IMR-90 (cell line): ENCODE data around the gene IFNG-AS1. TPM values are rescaled to one million over a fixed set of nuclear protein-coding genes. Genes with fewer than 3 reads are reported as not detected.

Source experiments
- ATAC-seq: fragments of 200-7000 bp; cut with Tn5 transposase; 2 replicates; pipeline ENCODE4 v1.9.1; 2020; ENCODE audit warnings: low read depth, mild to moderate bottlenecking, moderate library complexity
- BruUV-seq: library from RNA; stranded (reverse); fragments of 400-500 nt; replicated peaks from 2 replicates; lab custom pipeline; 2021; lab: Mats Ljungman, UMichigan
- CTCF ChIA-PET: fragments of 300-600 bp; formaldehyde crosslinking; extraction: SDS; loops from one replicate; lab custom pipeline; 2021; ENCODE audit warnings: antibody characterized with exemption; lab: Yijun Ruan, JAX
- POLR2A ChIA-PET: fragments of 300-600 bp; sonication (Branson Sonifier 250); formaldehyde crosslinking; loops from one replicate; lab custom pipeline; 2022; ENCODE audit warnings: antibody characterized with exemption; ENCODE audit not compliant: unreplicated experiment; lab: Charles Lee
- DNase-seq: peaks from one replicate; pipeline ENCODE4 v3.0.0; 2013
- H2AFZ ChIP-seq: replicated peaks from 2 replicates; pipeline ENCODE3; 2013; ENCODE audit warnings: low read length, mild to moderate bottlenecking; ENCODE audit not compliant: poor library complexity
- H2AK5ac ChIP-seq: 2 replicates; pipeline ENCODE4 v1.6.1; 2013; ENCODE audit warnings: low read depth, low read length, inconsistent platforms
- H2AK9ac ChIP-seq: replicated peaks from 2 replicates; pipeline ENCODE3; 2013; ENCODE audit warnings: mild to moderate bottlenecking, low read depth, low read length, moderate library complexity; ENCODE audit not compliant: poor library complexity
- H2BK120ac ChIP-seq: 2 replicates; pipeline ENCODE4 v1.6.1; 2013; ENCODE audit warnings: low read depth, low read length, inconsistent platforms
- H2BK15ac ChIP-seq: 3 replicates; pipeline ENCODE4 v1.6.1; 2013; ENCODE audit warnings: low read depth, low read length, inconsistent platforms
- H2BK20ac ChIP-seq: 2 replicates; pipeline ENCODE4 v1.6.1; 2013; ENCODE audit warnings: low read depth, mild to moderate bottlenecking, inconsistent platforms, low read length, moderate library complexity
- H2BK5ac ChIP-seq: 2 replicates; pipeline ENCODE4 v1.6.1; 2013; ENCODE audit warnings: mild to moderate bottlenecking, low read depth, low read length, inconsistent platforms; ENCODE audit not compliant: poor library complexity, severe bottlenecking
- H3K14ac ChIP-seq: replicated peaks from 2 replicates; pipeline ENCODE4 v1.6.1; 2013; ENCODE audit warnings: low read depth, low read length, inconsistent platforms
- H3K18ac ChIP-seq: 2 replicates; pipeline ENCODE4 v1.6.1; 2013; ENCODE audit warnings: low read depth, low read length, control low read depth
- H3K23ac ChIP-seq: 2 replicates; pipeline ENCODE4 v1.6.1; 2013; ENCODE audit warnings: low read depth, low read length, inconsistent platforms
- H3K27ac ChIP-seq: 2 replicates; pipeline ENCODE4 v1.5.1; 2013; ENCODE audit warnings: mild to moderate bottlenecking, control low read depth, low read length; ENCODE audit not compliant: insufficient read depth
- H3K27me3 ChIP-seq: 2 replicates; pipeline ENCODE4 v1.6.1; 2013; ENCODE audit warnings: low read length; ENCODE audit not compliant: control insufficient read depth, insufficient read depth
- H3K36me3 ChIP-seq: 2 replicates; pipeline ENCODE4 v1.6.1; 2013; ENCODE audit warnings: low read length, mixed read lengths; ENCODE audit not compliant: control insufficient read depth, insufficient read depth
- H3K4ac ChIP-seq: 2 replicates; pipeline ENCODE4 v1.6.1; 2013; ENCODE audit warnings: low read depth, low read length, inconsistent platforms
- H3K4me1 ChIP-seq: 2 replicates; pipeline ENCODE4 v1.6.1; 2013; ENCODE audit warnings: low read length, mixed read lengths; ENCODE audit not compliant: control insufficient read depth, insufficient read depth
- H3K4me2 ChIP-seq: 2 replicates; pipeline ENCODE4 v1.6.1; 2013; ENCODE audit warnings: low read depth, mild to moderate bottlenecking, control low read depth, low read length, moderate library complexity
- H3K4me3 ChIP-seq: 2 replicates; pipeline ENCODE4 v1.5.1; 2013; ENCODE audit warnings: low read depth, mild to moderate bottlenecking, control low read depth, low read length, moderate library complexity; ENCODE audit not compliant: insufficient read depth
- H3K56ac ChIP-seq: 2 replicates; pipeline ENCODE4 v1.6.1; 2013; ENCODE audit warnings: low read length, inconsistent platforms; ENCODE audit not compliant: insufficient read depth; ENCODE audit errors: extremely low read depth
- H3K79me1 ChIP-seq, 2 experiments: 2 replicates each; pipeline ENCODE4 v1.6.1; 2013; ENCODE audit warnings: low read length in 2 of 2, inconsistent platforms in 1 of 2, low read depth in 1 of 2
- H3K9ac ChIP-seq: 2 replicates; pipeline ENCODE4 v1.6.1; 2013; ENCODE audit warnings: low read depth, low read length, control low read depth
- H3K9me1 ChIP-seq: 2 replicates; pipeline ENCODE4 v1.6.1; 2013; ENCODE audit warnings: low read length, inconsistent platforms; ENCODE audit not compliant: insufficient read depth
- H3K9me3 ChIP-seq: 2 replicates; pipeline ENCODE4 v1.6.1; 2013; ENCODE audit warnings: low read length; ENCODE audit not compliant: control insufficient read depth, insufficient read depth
- H4K20me1 ChIP-seq: 2 replicates; pipeline ENCODE4 v1.6.1; 2013; ENCODE audit warnings: low read length, inconsistent platforms; ENCODE audit not compliant: insufficient read depth
- H4K5ac ChIP-seq: 2 replicates; pipeline ENCODE4 v1.6.1; 2013; ENCODE audit warnings: mild to moderate bottlenecking, low read depth, low read length, control low read depth
- H4K8ac ChIP-seq, 2 experiments: 2 replicates each; pipeline ENCODE4 v1.6.1; 2013; ENCODE audit warnings: low read depth in 2 of 2, low read length in 2 of 2, control low read depth in 1 of 2, inconsistent platforms in 1 of 2
- H4K91ac ChIP-seq: 2 replicates; pipeline ENCODE4 v1.6.1; 2013; ENCODE audit warnings: low read depth, low read length, inconsistent platforms; ENCODE audit not compliant: insufficient read depth
- WGBS, 2 experiments: methylation state at CpG; one replicate each; pipeline versions ENCODE4 v1.1.5 to v1.1.7; 2013; ENCODE audit warnings: missing lambda C conversion rate in 2 of 2; ENCODE audit not compliant: insufficient read length in 1 of 2; ENCODE audit errors: extremely low coverage in 2 of 2; 5-methylcytosine and 5-hydroxymethylcytosine counted together
- dilution Hi-C: fragments of 300-500 bp; cut with HindIII; formaldehyde crosslinking; loops from one replicate; pipeline ENCODE4 v1.14.3; 2018; ENCODE audit warnings: low sequenced_read_pairs; ENCODE audit not compliant: unreplicated experiment
- in situ Hi-C: fragments of 300-500 bp; cut with MboI; formaldehyde crosslinking; loops from 3 replicates; pipeline ENCODE4 v1.14.3; 2019; ENCODE audit warnings: low sequenced_read_pairs, inconsistent platforms, mixed read lengths
- intact Hi-C: fragments of 100-400 bp; cut with micrococcal nuclease; formaldehyde crosslinking; loops from 2 replicates; pipeline ENCODE4 v1.10.0; 2022
- polyA plus RNA-seq, 3 experiments: library from polyadenylated mRNA; depleted of rRNA; stranded (reverse); fragments of >200 nt; gene quantifications; 2 replicates each; pipeline ENCODE4 v1.2.3, GENCODE V29; 2012; ENCODE audit warnings: low replicate concordance in 1 of 3
- total RNA-seq: library from RNA; depleted of rRNA; stranded (reverse); fragments of >200 nt; gene quantifications from 2 replicates; pipeline ENCODE4 v1.2.3, GENCODE V29; 2012
- TF ChIP-seq, protein P1 (sequence below): conservative IDR thresholded peaks from 2 replicates; pipeline ENCODE4 v1.5.1; 2012; ENCODE audit warnings: mild to moderate bottlenecking, low read depth, low read length, improper control_type of control experiment

Gene IFNG-AS1
- total and polyA plus RNA-seq, 2 of the 4 experiments (the other 2 are of a cell fraction): not detected

DNA sequence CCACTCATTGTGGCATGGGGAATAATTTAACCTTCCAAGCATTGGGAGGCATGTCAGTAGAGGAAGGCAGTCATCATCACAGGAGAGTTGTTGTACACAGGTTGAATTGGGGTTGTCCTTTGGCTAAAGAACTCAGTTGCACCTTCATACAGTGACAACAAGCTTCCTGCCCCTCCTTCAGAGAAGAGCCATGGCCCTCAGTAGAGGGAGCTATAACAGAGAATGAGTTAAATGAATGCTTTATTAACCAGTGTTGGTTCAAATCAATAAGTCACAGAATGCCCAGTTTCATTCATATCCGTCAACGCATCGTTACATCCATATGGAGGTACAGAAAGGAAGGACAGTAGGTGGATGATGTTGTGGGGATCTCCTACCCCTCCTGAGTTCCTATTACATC lies 4.8 kb downstream of the IFNG-AS1 start:
- dilution Hi-C loops: no loop called here

More for the DNA sequence above, 4.8 kb downstream of the IFNG-AS1 start:
- no peaks in the 10 kb centered on the region for H4K20me1 ChIP-seq
- TF ChIP-seq, protein P1, sequence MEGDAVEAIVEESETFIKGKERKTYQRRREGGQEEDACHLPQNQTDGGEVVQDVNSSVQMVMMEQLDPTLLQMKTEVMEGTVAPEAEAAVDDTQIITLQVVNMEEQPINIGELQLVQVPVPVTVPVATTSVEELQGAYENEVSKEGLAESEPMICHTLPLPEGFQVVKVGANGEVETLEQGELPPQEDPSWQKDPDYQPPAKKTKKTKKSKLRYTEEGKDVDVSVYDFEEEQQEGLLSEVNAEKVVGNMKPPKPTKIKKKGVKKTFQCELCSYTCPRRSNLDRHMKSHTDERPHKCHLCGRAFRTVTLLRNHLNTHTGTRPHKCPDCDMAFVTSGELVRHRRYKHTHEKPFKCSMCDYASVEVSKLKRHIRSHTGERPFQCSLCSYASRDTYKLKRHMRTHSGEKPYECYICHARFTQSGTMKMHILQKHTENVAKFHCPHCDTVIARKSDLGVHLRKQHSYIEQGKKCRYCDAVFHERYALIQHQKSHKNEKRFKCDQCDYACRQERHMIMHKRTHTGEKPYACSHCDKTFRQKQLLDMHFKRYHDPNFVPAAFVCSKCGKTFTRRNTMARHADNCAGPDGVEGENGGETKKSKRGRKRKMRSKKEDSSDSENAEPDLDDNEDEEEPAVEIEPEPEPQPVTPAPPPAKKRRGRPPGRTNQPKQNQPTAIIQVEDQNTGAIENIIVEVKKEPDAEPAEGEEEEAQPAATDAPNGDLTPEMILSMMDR: no peak
- H3K9me3 ChIP-seq: no peaks in the 10 kb centered on the region
- no peak overlapping the region for H3K9ac ChIP-seq
- H2BK120ac ChIP-seq: no peak overlapping the region
- H4K8ac ChIP-seq: no peak overlapping the region
- CTCF ChIA-PET: no interaction called here
- H3K27ac ChIP-seq: no peak overlapping the region
- no peaks in the 10 kb centered on the region for H3K9me1 ChIP-seq
- BruUV-seq: no TSS peak
- H3K23ac ChIP-seq: no peak overlapping the region
- in situ Hi-C loops: no loop called here
- no peak overlapping the region for H3K4me3 ChIP-seq
- intact Hi-C loops: no loop called here
- no peak overlapping the region for H3K18ac ChIP-seq
- H3K14ac ChIP-seq: no peak overlapping the region
- H3K4me2 ChIP-seq: no peak overlapping the region
- ATAC-seq (no peak), DNase-seq (no peak)
- POLR2A ChIA-PET: no interaction called here
- H4K5ac ChIP-seq: no peak overlapping the region
- H3K4ac ChIP-seq: no peak overlapping the region
- no peaks in the 10 kb centered on the region for H3K4me1 ChIP-seq
- no peaks in the 10 kb centered on the region for H3K79me1 ChIP-seq
- H4K91ac ChIP-seq: no peak overlapping the region
- no peak overlapping the region for H2BK15ac ChIP-seq
- no peak overlapping the region for H3K56ac ChIP-seq
- H2BK5ac ChIP-seq: no peak overlapping the region
- H2BK20ac ChIP-seq: no peak overlapping the region
- no peak overlapping the region for H2AFZ ChIP-seq
- H2AK9ac ChIP-seq: no peak overlapping the region
- peaks cover 9% of the 10 kb centered on the region for H3K27me3 ChIP-seq
- no peaks in the 10 kb centered on the region for H3K36me3 ChIP-seq
- no CpG with 5 or more reads among the region's 3 CpGs for WGBS, 2 experiments
- no peak overlapping the region for H2AK5ac ChIP-seq
